GM21737 (cell line): ENCODE measurements around the gene PFDN1.

Experiments used
- ATAC-seq: cut with Tn5 transposase; IDR thresholded peaks from one replicate; pipeline ENCODE4 v1.9.1; 2021; ENCODE audit warnings: mild to moderate bottlenecking, moderate library complexity; ENCODE audit not compliant: unreplicated experiment

Gene PFDN1

DNA sequence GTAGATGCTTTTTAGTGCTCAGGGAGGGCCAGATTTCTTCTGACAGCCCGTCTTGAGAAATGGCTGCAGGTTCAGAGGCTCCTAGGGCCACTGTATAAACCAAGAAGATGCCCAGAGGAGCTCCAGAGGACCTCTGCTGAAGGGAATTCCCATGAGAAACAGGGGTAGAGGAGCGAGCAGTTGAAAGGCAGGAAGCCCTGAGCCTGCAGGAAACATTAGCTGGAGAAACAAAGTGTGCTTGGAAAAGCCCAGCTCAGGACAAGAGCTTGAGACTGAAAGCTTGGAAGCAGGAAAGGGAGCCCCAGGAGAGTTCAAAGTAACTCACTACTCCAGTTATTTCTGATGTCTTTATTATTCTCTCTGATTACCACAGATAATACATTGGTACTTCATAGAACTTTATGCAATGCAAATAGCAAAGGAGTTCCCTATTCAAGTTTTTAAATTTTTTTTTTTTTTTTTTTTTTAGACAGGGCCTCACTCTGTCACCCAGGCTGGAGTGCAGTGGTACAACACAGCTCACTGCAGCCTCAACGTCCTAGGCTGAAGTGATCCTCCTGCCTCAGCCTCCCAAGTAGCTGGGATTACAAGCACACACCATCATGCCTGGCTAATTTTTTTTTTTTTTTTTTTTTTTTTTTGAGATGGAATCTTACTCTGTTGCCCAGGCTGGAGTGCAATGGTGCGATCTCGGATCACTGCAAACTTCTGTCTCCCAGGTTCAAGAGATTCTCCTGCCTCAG, 27.0 kb upstream of the PFDN1 start:
- ATAC-seq: no peak

DNA sequence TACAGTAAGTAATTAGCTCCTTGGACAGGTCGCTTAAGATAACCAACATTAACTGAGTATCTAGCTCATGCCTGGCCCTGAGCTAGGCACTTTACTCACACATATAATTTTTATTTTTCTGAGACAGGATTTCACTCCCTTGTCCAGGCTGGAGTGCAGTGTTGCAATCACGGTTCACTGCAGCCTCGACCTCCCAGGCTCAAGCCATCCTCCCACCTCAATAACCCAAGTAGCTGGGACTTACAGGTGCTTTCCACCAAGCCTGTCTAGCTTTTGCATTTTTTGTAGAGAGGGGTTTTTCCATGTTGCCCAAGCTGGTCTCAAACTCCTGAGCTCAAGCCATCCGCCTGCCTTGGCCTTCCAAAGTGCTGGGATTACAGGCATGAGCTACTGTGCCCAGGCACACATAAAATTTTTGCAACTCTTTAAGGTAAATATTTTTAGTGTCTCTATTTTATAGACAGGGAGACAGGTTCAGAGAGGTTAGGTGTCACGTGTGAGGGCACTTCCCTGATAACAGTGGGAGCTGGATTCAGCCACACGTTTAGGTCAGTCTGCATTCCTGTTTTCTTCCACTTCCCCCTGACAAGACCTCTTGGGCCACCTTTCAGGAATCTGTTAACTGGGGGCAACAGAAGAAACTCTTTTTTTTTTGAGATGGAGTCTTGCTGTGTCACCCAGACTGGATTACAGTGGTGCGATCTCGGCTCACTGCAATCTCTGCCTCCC, 25.3 kb upstream of the PFDN1 start:
- no peak for ATAC-seq

DNA sequence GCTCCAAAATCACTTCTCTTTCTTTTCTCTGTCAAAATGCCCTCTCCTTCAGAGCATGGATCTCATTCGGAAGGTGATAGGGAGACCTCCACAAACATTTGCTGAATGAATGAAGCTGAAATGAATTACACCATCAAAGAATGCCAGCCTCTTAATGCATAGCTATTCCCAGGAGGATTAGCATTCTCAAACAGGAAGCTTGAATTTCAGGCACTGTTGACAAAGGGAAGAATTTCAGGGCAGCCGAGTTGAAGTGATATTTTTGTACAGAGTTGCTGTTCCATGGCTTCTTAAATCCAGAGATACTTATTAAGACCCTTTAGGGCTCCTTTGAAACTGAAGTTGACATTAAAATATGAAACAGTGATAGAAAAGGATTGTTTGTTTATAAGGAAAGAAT, 24.7 kb upstream of the PFDN1 start:
- ATAC-seq: no peak

DNA sequence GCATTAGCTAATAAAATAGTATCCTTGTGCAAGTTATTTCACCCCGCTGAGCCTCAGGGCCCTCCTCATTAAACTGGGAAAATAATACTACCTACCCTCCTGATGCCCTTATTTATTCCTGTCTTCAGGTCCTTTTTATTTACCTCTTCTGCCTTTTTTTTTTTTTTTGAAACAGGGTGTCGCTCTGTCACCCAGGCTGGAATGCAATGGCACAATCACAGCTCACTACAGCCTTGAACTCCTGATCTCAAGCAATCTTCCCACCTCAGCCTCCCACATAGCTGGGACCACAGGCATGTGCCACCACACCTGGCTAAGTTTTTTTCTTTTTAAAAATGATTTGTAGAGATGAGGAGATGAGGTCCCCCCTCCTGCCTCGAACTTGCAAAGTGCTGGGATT, 22.6 kb upstream of the PFDN1 start:
- no peak for ATAC-seq

DNA sequence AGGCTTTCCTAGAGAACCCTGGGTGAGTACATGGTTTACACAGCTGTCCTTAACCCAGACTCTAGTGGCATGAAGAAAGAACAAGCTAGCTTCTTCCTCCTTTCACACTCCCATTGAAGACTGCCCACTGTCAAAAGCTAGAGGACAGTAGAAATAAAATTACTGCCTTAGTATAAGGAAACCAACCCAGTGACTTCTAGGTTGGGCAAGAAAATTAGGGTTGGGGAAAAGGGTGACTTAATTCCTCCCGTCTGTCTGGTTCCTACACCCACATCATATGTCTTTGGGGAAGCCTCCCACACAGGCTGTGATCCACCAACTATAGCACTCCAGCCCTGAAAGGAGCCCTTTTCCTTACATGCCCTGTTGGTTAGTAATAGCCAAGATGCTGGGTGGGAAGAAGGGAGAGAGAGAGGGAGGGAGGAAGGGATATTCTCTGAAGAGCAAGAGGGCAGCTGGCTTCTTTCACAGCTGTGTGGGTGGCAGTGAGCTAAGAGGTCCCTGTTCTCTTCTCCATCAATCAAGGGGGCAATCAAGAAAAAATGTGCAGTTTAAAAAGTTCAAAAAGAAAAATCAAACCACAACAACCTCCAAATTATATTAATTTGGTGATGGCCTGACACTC, 21.8 kb upstream of the PFDN1 start:
- no peak for ATAC-seq

DNA sequence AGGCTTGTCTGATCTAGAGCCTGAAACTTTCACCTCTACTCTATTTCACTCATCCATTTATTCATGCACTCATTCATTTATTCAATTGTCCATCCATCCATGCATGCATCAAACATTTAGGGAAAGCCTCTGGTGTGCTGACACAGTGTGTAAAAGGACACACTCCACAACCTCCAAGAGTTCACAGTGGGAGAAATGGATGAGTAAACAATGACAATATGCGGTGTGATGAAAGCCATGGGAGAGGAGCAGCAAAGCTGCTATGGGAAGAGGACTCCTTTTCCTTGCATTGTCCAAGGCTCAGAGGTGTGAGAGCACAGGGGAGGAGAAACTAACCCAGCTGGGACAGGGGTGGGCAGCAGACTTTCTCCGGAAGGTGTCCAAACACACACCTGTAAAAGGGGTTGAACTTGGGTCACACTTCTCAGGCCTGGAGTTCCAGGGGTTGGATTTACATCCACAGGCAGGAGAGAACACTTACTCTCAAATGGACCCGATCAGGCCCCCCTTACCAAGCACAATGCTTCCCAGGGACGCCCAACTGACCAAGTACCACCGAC, 21.2 kb upstream of the PFDN1 start:
- no peak for ATAC-seq

DNA sequence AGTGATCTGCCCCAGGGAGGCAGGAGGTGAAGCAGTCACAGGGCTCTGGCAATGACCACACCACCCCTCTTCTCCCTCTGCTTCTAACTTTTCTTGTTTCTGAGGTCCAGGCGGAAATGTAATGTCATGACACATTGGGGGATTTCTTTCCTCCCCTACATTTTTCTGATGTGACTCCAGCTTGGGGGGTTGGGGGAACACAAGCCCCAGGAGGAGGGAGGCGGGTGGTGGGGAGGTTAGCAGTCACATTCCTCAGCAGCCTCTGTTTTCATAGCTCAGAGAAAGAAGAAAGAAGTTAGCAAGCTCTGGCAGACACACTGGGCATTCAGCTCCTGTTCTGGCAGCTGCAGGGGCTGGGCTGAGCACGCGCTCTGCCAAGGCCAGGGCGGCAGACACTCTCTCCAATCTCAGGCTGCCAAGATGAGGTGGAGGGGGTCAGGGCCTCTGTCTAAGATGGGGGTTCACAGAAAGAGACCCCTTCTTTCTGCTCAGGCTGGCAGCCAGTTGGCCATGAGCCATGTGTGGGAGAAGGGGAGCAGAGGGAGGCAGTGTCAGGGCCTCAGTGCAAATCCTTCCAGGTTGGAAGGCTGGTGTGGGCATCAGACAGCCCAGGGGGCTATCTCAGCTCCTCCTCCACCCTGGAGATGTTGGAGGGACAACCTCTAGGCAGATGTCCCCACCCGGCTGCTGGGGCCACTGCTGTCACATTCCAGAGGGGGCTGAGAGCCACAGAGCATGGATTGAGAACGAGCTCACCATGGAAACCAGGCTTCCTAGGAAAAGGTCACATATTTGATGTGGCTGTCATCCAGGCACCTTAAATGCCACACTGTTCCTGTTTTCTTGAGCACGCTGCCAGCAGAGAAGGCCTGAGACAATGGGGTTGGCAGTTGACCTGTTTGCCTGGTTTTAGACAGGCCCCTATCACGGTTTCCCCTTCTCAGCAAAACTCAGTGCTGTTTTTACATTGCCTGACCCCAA, 20.1 kb upstream of the PFDN1 start:
- ATAC-seq: no peak

DNA sequence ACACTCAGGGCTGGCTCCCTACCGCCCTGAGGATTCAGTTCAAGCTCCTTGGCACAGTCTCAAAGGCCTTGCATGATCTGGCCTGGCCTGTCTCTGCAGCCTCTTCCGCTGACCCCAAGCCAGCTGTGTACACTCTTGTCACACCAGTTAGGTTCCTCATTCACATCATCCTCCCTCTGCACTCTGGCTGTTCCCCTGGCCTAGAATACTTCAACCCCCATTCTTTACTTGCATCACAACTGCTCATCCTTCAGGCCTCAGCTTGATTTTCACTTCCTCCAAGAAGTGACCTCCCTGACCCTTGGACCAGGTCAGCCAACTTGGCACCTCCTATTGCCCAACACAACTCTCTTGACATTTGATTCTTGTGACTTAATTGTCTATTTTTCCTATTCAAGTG, 18.9 kb upstream of the PFDN1 start:
- no peak for ATAC-seq

DNA sequence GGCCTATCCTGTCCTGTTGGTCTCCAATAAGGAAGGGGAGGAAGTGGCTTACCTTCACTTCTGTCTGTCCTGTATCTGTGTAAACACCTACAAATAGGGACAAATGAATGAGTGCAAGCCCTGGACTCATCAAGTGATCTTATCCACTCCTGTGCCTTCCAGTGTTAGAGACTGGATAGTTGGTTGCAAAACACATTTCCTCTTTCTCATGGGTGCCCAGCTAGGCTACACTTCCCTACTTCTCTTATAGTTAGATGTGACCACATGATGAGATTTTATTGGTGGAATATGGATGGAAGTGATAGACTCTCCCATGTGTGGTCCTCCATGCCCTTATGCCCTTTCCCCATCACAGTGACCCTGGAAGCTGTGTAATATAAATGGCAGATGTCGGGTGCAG, 16.9 kb upstream of the PFDN1 start:
- ATAC-seq: no peak

DNA sequence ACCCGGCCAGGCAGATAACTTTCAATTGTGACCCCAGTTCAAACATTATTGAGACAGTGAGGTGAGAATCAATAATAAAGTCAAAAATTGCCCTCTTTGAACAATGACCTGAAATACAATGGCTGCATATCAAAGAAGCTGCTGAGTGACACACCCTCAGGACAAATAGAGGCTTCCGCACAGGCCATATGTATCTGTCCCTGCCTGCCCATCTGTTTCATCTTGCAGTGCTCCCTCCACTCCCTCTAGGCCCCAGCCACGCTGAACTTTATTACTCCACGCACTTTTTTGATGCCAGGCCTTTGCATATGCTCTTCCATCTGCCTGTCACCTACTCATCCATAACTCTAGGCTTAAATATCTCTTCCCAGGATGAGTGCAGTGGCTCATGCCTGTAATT, 15.9 kb upstream of the PFDN1 start:
- ATAC-seq: no peak

DNA sequence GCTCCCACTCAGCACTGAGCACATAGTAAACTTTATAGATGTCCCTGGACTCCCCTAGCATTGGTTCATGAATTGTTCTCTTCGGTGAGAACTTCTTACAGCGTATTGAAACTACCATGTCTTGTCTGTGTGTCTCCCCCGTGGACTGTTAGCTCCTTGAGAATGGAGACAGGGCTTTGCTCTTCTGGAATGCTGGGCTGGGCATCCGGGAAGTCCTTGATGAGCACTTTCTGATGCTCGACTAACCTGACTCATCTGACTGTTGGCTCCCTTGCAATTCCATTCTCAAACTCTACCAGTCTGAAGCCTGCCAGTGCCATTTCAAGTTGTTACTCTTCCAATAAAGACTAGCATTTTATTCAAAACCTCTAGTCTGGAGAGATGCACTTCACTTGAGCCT, 15.0 kb upstream of the PFDN1 start:
- no peak for ATAC-seq

DNA sequence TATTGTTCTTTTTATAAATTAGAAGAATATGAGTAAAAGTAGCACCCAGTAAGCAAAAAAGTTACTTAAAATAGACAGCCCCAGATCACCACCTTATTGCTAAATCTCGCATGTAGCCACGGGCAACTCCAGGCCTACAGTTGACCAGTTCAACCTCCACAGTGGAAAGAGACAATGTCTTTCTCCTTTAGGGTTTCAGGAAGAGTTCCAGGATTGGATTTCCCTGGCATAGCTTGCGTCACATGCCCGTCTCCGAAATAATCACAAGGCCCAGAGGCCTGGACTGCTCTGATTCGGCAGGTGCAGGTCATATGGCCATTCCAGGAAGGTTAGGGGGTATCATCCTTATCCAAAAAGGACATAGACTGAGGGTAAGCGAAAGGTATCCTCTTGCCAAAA, 9.9 kb upstream of the PFDN1 start:
- no peak for ATAC-seq

DNA sequence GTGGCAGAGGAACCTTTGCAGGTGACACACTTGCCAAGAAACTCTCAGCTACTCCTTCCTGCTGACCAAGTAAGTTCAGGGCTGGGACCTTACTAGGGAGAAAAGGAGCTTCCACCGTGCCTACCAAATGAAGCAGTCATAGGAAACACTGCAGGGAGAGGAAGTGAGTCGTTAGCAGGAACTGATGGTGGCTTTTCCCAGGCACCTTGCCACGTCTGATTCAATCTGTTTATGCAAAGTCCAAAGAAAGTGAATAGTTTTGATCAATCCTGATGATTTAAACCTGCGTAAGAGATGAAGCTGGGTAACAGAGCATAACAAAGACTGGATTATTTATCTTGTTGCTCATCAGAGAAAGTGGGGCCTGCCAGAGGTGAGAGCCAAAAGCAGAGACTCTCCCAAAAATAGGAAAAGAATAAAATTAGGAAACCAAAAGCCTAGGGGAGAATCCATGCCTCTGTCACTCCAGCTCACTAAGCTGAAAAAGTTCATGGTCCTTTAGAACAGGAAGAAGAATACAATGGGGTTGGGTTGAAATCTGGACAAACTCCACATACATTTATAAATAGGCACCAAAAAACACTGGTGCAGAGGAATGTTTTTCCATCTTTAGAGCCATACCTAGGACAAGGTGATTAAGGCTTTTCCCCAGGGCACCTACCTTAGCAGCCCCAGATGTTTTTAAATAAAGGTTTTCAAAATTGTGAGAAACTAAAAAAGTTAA, 9.3 kb upstream of the PFDN1 start:
- no peak for ATAC-seq

DNA sequence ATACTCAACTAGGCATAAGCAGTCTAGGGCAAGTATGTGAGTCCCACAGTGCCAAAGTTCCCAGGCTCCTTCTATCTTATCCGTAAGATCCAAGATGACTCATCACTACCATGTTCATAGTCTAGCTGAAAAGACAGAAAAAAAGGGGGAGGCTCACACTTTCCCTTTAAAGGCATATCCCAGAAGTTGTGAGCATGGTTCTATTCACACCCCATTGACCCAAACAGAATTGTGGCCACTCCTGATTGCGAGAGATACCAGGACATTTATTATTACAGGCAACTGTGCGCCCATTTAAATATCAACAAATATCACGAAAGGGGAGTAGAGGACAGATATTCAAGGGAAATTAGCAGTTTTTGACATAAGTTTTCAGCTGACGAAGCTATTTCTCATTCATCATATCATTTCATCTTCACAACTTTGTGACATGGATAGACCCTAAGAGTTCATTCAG, 8.1 kb upstream of the PFDN1 start:
- no peak for ATAC-seq

DNA sequence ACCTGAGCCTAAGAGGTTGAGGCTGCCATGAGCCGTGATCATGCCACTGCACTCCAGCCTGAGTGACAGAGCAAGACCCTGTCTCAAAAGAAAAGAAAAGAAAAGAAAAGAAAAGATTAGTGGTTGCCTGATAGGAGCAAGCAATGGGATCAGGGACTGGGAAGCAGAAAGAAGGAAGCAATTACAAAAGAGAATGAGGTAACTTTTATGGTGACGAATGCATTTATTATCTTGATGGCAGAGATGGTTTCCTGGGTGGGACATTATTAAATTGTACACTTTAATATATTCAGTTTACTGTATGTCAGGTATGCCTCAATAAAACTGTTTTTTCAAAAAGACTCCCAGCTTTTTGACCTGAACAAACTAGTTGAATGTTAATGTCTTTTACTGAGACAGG, 7.5 kb upstream of the PFDN1 start:
- no peak for ATAC-seq

DNA sequence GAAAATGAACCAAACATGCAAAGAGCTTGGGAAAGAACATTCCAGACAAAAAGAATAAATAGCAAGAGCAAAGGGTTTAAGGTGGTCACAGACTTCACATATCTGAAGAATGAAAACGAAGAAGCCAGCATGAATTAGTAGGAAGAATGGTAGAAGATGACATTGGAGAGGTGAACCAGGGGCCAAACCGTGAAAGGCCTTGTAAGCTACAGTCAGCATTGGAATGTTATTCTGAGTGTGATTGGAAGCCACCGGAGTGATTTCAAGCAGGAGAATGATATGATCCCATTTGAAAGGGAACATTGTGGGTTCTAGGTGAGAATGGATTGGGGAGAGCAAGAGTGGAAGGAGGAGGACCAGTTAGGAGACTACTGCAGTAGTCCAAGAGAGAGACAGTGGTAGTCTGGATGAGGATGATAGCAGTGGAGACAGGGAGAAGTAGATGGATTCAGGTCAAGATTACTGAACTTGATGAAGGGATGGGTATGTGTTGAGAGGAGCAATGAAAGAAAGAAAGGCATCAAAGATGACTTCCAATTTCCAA, 6.9 kb upstream of the PFDN1 start:
- ATAC-seq: no peak

DNA sequence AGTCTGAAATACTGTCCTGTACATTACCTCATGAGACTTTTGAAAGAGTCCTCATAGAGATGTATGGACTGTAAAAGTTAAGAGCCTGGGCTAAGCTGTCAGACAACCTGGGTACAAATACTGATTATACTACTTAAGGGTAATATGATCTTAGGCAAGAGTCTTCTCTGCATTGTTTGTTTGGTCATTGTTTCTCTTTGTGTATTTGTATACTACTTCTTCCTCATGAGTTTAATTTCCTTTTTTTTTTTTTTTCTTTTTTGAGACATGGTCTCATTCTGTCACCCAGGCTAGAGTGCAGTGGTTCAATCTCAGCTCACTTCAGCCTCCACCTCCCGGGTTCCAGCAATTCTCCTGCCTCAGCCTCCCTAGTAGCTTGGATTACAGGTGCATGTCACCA, 2.6 kb upstream of the PFDN1 start:
- no peak for ATAC-seq

DNA sequence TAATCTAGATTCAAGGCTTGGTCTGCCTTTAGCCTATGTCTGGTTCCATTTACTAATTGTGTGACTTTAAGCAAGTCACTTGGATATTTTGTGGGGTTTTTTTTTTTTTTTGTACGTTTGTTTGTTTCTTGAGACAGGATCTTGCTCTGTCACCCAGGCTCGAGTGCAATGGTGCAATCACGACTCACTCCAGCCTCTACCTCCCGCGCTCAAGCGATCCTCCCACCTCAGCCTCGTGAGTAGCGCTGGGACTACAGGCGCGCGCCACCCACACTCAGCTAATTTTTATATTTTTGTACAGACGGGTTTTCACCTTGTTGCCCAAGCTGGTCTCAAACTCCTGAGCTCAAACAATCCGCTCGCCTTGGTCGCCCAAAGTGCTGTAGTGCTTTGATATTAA, 1.1 kb upstream of the PFDN1 start:
- no peak for ATAC-seq

DNA sequence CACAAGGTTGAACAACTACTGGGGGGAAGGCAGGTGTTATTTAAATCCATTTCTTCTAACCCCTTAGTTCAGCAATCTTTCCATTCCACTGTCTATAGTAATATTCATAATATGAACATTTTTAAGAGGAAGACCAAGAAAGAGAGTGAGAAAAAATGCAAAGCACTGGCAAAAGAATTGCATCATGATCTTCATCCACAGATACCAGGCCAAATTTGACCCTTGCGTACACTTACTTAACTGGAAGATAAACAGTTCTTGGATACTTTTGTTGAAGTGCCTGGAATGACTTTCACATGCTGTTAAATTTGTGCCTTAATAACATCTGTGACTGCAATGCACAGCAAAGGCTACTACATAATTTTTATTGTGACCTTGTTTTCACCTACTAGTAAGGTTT, 1.8 kb downstream of the PFDN1 start:
- no peak for ATAC-seq

DNA sequence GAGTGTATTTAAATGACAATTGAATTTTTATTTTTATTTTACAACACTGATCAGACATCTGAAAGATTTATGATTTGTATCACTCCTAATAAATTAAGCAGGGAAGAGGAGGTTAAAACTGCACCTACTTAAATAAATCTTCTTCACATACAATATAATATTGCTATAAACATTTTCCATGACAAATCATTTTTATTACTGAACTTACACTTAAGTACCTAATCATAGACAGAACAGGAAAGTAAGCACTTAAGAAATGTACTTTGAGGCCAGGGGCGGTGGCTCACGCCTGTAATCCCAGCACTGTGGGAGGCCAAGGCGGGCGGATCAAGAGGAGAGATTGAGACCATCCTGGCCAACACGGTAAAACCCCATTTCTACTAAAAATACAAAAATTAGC, 3.8 kb downstream of the PFDN1 start:
- ATAC-seq: no peak
